ENCODE measurements around the gene LRP1B.

Gene LRP1B

GRCh38 chr2:141923657-141924056, 207.2 kb downstream of the LRP1B start:
- TF ChIP-seq TAF1 (IDR thresholded peaks at IDR 0.05; ENCODE audit: borderline replicate concordance, low read depth, low read length), result no peak
- TF ChIP-seq POLR2AphosphoS5 (IDR thresholded peaks at IDR 0.05; ENCODE audit: low read depth, low read length), result no peak
- no peak for TF ChIP-seq POLR2A (IDR thresholded peaks at IDR 0.05; ENCODE audit: low read depth, low read length)
- DNase-seq (ENCODE audit: insufficient read length) (no peak), FAIRE-seq (no peak)

DNA sequence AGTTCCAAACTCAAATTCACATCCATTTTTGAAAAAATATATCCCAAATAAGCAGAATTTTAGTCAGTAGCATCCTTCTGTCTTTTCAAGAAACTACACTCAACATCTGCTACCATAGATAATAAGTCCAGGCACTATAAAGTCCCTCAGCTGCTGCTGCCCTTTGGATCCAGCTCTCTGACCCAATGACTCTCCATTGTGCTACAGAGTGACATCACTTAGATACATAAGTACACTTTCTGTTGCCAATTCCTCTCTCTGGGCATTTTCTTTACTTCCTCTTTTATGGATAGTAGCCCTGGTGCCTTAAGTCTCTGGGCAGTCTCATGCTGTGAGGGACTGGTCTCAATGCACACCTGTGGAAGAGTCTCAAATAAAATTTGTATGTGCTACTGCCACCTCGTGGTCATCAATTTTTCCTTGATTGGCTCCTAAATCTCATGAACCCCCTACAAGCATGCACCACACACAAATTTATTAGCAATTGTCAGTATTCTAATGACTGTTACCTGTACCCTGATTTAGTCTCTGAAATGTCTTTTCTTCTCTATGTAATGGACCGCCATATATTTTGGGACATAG, 219.2 kb downstream of the LRP1B start:
- peak; percentile 38 for FAIRE-seq

DNA sequence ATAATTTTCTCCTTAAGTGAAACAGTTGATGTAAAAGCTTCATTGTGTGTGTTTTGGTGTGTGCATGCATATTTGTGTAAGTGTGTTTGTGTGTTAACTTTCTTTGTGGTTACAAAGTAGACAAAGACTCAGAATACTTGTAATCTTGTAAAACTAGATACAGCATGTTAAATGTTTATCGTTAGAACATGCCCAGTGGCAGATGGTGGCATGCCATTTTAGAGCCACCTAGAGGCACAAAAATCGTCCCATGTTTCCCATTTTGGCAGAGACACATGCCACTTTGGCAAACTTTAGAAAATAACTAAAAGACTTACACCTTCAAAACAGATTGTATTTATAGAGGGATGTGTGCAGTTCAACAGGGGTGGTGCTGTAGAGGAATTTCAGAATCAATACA, 224.1 kb downstream of the LRP1B start:
- no peak for TF ChIP-seq POLR2AphosphoS5 (IDR thresholded peaks at IDR 0.05; ENCODE audit: low read depth, low read length)
- no peak for TF ChIP-seq TAF1 (IDR thresholded peaks at IDR 0.05; ENCODE audit: borderline replicate concordance, low read depth, low read length)
- TF ChIP-seq POLR2A (IDR thresholded peaks at IDR 0.05; ENCODE audit: low read depth, low read length), result no peak

More for the DNA sequence above, 219.2 kb downstream of the LRP1B start:
- TF ChIP-seq TAF1 (IDR thresholded peaks at IDR 0.05; ENCODE audit: borderline replicate concordance, low read depth, low read length) (no peak), POLR2AphosphoS5 (IDR thresholded peaks at IDR 0.05; ENCODE audit: low read depth, low read length) (no peak), POLR2A (IDR thresholded peaks at IDR 0.05; ENCODE audit: low read depth, low read length) (no peak)
- no peak for DNase-seq (ENCODE audit: insufficient read length)

DNA sequence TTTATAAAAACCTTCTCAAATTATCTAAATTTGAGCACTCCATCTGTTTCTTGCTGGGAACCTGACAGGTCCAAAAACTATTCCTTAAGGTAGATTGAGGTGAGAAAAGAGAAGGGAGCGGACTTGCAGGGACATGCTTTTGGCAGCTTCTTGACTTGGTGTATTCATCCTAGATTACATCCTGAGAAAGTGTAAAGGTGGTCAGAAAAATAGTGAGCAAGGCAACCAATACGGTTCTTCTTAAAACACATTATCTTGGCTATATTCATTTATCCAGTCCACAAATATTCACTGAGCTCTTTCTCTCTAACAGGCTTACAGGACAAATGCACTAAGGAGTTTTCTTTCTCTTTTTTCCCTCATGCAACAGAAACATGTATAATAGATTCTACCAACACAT, 230.0 kb downstream of the LRP1B start:
- FAIRE-seq (no peak), DNase-seq (ENCODE audit: insufficient read length) (no peak)
- TF ChIP-seq TAF1 (IDR thresholded peaks at IDR 0.05; ENCODE audit: borderline replicate concordance, low read depth, low read length), result no peak
- no peak for TF ChIP-seq POLR2AphosphoS5 (IDR thresholded peaks at IDR 0.05; ENCODE audit: low read depth, low read length)
- TF ChIP-seq POLR2A (IDR thresholded peaks at IDR 0.05; ENCODE audit: low read depth, low read length), result no peak

More for the DNA sequence above, 224.1 kb downstream of the LRP1B start:
- no peak for DNase-seq (ENCODE audit: insufficient read length)
- no peak for FAIRE-seq

GRCh38 chr2:141899740-141900139, 231.1 kb downstream of the LRP1B start:
- no peak for DNase-seq (ENCODE audit: insufficient read length)
- FAIRE-seq, result no peak
- no peak for TF ChIP-seq POLR2A (IDR thresholded peaks at IDR 0.05; ENCODE audit: low read depth, low read length)
- no peak for TF ChIP-seq TAF1 (IDR thresholded peaks at IDR 0.05; ENCODE audit: borderline replicate concordance, low read depth, low read length)
- no peak for TF ChIP-seq POLR2AphosphoS5 (IDR thresholded peaks at IDR 0.05; ENCODE audit: low read depth, low read length)

GRCh38 chr2:141889788-141890187, 241.0 kb downstream of the LRP1B start:
- TF ChIP-seq TAF1 (IDR thresholded peaks at IDR 0.05; ENCODE audit: borderline replicate concordance, low read depth, low read length) (no peak), POLR2A (IDR thresholded peaks at IDR 0.05; ENCODE audit: low read depth, low read length) (no peak), POLR2AphosphoS5 (IDR thresholded peaks at IDR 0.05; ENCODE audit: low read depth, low read length) (no peak)

DNA sequence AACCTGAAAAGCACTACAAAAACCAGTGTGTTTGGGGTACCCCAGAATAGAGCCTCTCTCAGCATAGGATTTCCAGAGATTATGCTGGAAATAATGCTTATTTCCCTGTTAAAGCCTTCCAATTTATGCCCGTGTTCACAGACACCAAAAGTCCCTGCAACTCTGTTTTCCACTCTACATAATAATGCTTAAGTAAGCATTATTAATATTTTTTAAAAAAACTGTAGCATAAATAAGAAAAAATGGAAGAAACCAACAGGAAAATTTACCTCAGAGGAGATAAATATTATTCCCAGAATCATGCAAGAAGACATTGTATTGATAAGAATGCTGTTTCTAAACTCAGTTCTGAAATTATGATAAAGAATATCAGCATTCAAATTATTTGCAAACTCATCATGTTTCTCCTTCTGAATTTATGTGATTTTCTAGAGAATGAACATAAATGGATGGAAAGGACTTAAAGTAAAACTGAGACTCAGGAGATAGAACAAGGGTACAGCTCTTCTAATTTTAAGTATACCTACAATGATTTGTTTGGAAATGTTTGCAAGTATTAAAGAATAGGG, 241.7 kb downstream of the LRP1B start:
- DNase-seq (ENCODE audit: insufficient read length) (no peak), FAIRE-seq (no peak)
- TF ChIP-seq POLR2A (IDR thresholded peaks at IDR 0.05; ENCODE audit: low read depth, low read length), result no peak
- no peak for TF ChIP-seq TAF1 (IDR thresholded peaks at IDR 0.05; ENCODE audit: borderline replicate concordance, low read depth, low read length)
- TF ChIP-seq POLR2AphosphoS5 (IDR thresholded peaks at IDR 0.05; ENCODE audit: low read depth, low read length), result no peak

More at GRCh38 chr2:141889788-141890187, 241.0 kb downstream of the LRP1B start:
- DNase-seq (ENCODE audit: insufficient read length) (no peak), FAIRE-seq (no peak)

- TF ChIP-seq POLR2AphosphoS5 (IDR thresholded peaks at IDR 0.05; ENCODE audit: low read depth, low read length), result no peak
- TF ChIP-seq POLR2A (IDR thresholded peaks at IDR 0.05; ENCODE audit: low read depth, low read length), result no peak
- no peak for TF ChIP-seq TAF1 (IDR thresholded peaks at IDR 0.05; ENCODE audit: borderline replicate concordance, low read depth, low read length)
- FAIRE-seq (no peak), DNase-seq (ENCODE audit: insufficient read length) (no peak)
These were observed 243.5 kb downstream of the LRP1B start for GRCh38 chr2:141887363-141887762.

- DNase-seq (ENCODE audit: insufficient read length) (no peak), FAIRE-seq (no peak)
- TF ChIP-seq TAF1 (IDR thresholded peaks at IDR 0.05; ENCODE audit: borderline replicate concordance, low read depth, low read length), result no peak
- TF ChIP-seq POLR2A (IDR thresholded peaks at IDR 0.05; ENCODE audit: low read depth, low read length), result no peak
- TF ChIP-seq POLR2AphosphoS5 (IDR thresholded peaks at IDR 0.05; ENCODE audit: low read depth, low read length), result no peak
These were observed 252.8 kb downstream of the LRP1B start for GRCh38 chr2:141878016-141878415.

DNA sequence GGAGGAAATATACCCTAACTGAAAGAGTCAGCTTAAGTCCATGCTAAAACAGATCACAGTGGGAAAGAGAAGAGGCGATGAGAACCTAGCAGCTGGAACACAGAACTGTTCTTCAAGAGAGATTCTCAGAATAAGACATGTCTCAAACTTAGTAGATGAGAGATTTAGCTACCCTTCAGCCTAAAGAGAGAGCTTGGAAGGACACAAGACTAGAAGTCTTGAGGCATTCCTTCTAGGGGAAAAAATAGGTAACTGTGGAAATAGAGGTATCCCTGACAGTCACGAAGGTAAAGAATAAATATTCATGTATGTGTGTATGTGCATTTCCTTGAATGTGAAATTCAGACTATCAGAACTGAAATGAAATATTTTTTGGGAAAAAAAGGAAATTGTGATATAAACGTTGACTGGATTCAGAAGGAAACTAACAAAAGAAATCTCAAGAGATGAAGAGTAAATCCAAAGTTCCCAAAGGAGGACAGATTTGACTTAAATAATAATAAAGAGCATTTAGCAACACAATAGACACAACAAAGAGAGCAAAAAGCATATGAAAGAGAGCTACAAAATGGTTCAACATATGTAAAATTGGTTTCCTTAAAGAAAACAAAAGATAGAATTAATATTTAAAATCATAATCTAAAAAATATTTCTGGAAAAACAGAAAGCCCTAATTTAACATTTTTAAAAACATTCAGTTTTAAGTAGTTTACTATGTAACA, 258.7 kb downstream of the LRP1B start:
- no peak for FAIRE-seq
- DNase-seq (ENCODE audit: insufficient read length), result no peak
- no peak for TF ChIP-seq POLR2A (IDR thresholded peaks at IDR 0.05; ENCODE audit: low read depth, low read length)
- TF ChIP-seq POLR2AphosphoS5 (IDR thresholded peaks at IDR 0.05; ENCODE audit: low read depth, low read length), result no peak
- no peak for TF ChIP-seq TAF1 (IDR thresholded peaks at IDR 0.05; ENCODE audit: borderline replicate concordance, low read depth, low read length)

- TF ChIP-seq POLR2A (IDR thresholded peaks at IDR 0.05; ENCODE audit: low read depth, low read length) (no peak), POLR2AphosphoS5 (IDR thresholded peaks at IDR 0.05; ENCODE audit: low read depth, low read length) (no peak), TAF1 (IDR thresholded peaks at IDR 0.05; ENCODE audit: borderline replicate concordance, low read depth, low read length) (no peak)
- FAIRE-seq (no peak), DNase-seq (ENCODE audit: insufficient read length) (no peak)
These were observed 261.2 kb downstream of the LRP1B start for GRCh38 chr2:141869572-141869971.

DNA sequence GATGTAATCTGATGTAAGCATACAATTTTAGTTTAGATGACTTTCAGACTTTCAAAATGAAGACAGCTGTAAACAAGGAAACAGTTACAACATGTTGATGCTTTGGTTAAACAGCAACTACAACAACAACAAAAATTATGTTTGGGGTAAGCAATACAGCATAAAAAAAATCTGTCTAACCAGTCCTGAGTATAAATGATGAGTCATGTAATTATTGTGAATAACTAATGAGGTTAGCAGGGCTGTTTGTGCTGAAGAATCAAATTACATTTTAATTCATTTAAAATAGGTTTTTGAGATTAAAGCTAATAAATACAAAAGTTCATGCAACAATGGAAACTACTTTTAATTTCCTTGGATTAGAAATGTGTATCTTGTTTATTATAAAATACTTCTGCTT, 266.9 kb downstream of the LRP1B start:
- TF ChIP-seq POLR2AphosphoS5 (IDR thresholded peaks at IDR 0.05; ENCODE audit: low read depth, low read length) (no peak), POLR2A (IDR thresholded peaks at IDR 0.05; ENCODE audit: low read depth, low read length) (no peak), TAF1 (IDR thresholded peaks at IDR 0.05; ENCODE audit: borderline replicate concordance, low read depth, low read length) (no peak)
- no peak for FAIRE-seq

More for the DNA sequence above, 266.9 kb downstream of the LRP1B start:
- no peak for DNase-seq (ENCODE audit: insufficient read length)
